GM21360 (cell line): ENCODE results near the gene C13orf46.

Source experiments
- ATAC-seq: cut with Tn5 transposase; IDR thresholded peaks from one replicate; pipeline ENCODE4 v1.9.1; 2021; ENCODE audit warnings: mild to moderate bottlenecking, moderate library complexity; ENCODE audit not compliant: unreplicated experiment

The C13orf46 gene

DNA sequence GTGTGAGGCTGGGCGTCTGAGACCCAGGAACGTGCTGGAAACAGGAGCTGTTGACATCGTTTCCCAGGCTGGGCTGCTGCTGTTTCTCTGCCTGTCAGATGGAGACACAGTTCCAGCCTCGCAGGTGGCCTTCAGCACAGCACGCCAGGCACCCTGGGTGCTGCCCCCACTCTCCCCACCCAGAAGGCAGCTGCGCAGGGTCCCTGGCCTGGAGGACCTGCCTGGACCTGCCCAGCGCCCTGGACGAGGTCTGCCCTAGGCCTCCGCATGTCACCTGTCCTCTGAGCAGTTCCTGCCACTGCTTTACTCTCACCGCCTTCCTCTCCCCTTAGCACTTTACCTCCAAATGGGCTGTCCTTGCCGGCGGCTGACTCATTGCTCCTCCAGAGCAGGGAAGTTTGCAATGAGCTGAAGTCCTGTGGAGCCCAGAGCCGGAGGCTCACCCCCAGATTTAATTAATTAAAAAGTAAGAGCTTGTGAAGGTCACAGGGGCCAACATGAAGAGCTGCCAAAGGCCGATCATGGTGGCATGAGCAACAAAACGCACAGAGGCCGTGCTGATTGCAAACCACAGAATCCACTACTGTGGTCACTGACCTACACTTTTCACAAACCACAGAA is 32.2 kb downstream of the C13orf46 start:
- ATAC-seq, result no peak

GRCh38 chr13:113939944-113940297 is 34.0 kb downstream of the C13orf46 start:
- ATAC-seq, result no peak

- ATAC-seq, result no peak
These were observed 34.5 kb downstream of the C13orf46 start for GRCh38 chr13:113939129-113939943.

DNA sequence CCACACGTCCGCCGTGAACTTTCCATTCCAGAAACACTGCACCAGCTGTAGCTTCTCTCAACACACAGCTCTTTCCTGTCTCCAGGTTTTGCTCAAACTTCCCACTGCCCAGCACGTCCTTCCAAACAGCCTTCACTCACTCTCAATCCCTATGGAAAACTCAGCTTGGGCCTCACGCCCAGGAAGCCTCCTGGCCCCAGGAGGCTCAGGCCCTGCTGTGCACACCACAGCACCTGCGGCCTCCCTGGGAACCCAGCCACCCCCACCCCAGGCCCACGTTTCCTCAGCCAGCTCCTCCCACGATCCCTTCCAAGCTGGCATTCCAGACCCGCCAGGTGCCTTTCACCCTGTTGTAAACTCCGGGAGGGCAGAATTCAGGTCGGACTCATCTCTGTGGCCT is 35.2 kb downstream of the C13orf46 start:
- ATAC-seq, result no peak

- no peak for ATAC-seq
These were observed 35.6 kb downstream of the C13orf46 start for GRCh38 chr13:113938246-113938645.

DNA sequence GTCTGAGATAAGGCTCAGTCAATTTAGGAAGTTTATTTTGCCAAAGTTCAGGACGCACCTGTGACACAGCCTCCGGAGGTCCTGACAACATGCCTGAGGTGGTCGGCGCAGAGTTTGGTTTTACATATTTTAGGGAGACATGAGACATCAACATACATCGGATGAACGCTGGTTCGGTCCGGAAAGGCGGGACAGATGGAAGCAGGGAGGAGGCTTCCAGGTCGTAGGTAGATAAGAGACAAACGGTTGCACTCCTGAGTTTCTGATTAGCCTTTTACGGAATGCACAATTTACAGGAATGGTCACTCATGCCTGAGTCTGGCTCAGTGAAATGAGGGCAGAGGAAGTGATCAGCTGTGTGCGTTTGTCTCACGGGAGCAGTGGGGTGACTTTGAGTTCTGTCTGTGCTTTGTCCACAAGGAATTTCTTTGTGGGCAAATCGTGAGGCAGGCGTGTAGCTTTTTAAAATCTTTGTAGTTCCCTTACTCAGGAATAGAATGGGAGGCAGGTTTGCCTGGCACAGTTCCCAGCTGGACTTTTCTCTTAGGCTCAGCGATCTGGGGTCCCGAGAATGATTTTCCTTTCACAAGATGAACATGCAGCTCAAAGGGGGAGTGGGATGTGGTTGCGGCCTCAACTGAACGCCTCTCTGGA is 36.2 kb downstream of the C13orf46 start:
- no peak for ATAC-seq

DNA sequence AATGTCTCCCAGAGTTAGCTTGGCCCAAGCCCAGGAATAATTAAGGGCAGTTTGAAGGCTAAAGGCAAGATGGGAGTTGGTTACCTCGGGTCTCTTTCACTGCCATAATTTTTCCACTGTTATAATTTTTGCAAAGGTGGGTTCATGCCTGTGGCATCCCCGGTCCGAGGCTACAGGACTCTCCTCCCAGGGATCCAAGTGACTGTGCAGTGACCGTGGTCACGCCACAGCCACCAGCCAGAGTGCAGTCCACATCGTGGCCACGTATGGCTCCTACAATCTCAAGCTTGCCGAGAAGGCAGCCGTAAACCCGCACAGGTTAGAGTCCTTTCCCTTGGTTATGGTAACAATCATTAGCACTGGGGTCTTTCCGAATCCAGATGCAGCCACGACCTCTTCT is 36.8 kb downstream of the C13orf46 start:
- ATAC-seq, result no peak

DNA sequence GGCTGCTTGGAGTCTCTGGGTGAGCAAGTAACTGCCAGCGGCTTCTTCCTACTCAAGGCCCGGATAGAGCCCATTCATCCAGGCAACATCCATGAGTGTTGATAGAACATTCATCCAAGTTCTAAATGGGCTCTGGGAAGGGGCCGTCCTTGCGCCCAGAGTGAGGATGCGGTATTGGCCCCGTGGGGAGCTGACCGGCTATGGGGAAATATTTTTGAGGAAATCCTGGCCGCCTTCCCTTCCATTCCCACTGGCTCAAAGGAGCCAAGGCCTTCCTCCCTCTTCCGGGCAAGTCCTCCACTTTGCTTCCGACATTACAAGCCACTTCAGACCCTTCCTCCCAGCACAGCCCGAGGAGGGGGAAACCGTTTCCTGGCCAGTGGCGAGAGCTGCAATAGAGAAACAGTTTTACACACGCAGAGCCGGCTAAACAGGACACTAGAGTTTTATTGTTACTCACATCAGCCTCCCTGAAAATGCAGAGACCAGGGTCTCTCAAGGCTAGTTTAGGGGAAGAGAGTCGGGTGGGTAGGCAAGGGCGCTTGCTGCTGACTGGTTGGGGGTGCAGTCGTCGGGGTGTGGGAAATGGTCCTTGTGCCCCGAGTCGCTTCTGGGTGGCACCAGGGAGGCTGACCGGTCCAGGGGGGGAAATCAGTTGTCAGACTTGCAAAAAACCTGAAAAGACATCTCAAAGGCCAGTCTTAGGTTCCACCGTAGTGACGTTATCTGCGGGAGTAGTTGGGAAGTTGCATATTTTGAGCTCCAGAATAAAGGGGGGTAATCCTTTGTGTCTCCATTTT is 37.5 kb downstream of the C13orf46 start:
- no peak for ATAC-seq

DNA sequence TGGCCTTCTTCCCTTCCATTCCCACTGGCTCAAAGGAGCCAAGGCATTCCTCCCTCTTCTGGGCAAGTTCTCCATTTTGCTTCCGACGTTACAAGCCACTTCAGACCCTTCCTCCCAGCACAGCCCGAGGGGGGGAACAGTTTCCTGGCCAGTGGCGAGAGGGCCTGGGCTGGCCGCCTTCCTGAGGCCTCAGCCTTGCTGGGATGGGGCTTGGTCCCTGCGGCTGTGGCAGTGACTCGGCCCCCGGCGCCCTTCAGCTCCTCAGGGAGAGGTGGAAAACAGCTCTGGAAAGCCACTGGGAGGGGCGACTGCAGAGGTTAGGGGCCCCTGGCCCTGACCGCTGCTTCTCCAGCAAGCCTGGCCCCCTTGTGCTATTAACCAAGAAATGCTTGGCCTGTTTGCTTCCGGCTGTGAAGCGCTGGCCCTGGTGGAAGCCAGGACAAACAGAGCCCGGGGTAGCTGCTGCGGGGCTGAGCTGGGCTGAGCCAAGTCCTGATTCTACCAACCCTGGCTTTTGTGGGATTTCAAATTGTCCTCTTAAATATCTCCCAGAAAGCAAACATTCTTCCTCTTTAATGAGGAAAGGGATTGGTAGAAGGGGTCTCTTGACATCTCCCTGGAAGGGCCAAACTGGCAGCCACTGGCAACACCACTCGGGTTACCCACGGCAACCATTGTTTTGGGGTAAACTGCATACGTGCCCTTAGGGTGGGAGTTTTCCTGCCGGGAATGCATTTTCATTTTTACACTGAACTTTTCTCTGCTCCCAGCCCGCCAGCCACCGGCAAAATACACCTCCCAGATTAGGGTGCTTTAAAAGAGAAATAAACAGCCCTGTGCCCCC is 38.7 kb downstream of the C13orf46 start:
- ATAC-seq, result no peak

GRCh38 chr13:113934576-113934975 is 39.3 kb downstream of the C13orf46 start:
- no peak for ATAC-seq

DNA sequence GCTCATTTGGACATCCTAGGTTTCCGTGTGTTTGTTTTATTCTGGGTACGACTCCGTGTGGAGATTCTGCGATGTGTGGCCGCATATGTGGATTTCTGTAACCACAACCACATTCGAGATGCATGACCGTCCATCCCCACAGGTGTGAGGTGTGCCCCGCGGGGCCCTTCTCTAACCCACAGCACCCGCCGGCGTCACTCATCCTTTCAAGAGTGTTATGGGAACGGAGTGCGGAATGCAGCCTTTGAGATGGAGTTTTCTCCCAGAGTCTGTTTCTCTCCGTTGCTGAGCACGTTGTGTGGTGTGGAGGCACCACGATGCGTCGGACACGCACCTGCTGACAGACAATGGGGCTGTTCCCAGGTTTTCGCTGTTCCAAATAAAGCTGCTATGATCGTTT is 40.0 kb downstream of the C13orf46 start:
- no peak for ATAC-seq

DNA sequence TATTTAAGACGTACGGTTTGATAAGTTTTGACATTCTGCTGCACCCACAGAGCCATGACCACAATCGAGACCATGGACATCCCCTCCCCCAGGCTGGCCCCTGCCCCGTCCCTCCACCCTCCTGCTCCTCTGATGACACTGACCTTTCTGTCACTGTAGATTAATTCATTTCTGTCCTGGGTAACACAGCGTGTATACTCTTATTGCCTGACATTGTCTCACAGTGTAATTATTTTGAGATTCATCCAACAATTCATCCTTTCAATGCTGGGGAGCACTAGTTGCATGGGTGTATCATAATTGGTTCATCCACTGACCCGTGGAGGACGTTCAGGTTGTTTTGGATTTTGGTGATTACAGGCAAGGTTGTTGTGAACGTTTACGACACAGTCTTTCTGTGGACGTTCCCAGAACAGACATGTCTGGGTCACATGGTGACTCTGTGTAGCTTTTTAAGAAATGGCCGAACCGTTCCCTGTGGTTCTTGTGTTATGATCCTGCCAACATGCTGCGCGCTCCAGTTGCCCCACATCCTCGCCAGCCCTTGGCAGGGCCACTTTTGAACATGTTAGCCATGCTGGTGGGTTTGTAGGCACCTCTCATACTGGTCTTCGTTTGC is 41.9 kb downstream of the C13orf46 start:
- no peak for ATAC-seq

DNA sequence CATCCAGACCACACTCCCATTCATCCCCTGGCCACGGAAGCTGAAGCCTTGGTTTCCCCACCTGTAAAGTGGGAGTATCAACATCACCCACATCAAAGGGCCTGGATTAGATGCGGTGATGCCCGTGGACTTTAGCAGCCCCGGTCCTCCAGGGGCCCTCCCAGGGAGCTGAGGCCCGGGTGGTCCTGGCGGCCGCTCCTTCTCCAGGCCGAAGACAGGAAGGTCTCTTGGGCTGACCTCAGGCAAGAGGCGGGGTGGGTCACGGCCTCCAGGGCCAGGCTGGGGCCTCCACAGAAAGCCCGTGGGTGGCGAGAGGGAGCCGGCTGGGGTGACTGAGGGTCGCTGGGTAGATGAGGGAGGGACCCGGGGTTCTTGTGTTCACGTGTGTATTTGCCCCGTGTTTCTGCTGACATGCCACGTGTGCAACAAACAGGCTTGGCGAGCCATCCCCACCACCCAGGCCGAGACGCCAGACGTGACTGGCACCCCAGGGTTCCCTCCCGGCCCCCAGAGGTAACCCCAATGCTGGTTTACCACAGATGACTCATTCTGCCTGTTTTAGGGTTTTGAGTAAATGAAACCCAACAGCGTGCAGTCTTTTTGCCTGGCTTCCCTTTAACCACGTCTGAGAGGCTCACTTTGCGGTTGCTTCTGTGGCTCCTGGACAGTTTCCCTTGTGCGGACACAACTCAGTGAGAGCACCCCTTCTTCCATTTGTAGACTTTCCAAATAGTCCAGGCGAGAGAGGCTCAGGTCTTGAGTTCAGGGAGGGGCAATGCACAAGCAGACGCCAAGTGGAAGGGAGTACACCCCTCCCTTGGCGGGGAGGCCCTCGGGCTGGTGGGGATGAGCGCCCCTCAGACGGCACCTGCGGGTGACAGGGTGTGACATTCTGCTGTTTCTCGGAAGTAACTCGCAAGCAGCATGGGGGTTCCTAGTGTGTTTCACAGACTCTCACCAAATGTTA is 42.9 kb downstream of the C13orf46 start:
- no peak for ATAC-seq

DNA sequence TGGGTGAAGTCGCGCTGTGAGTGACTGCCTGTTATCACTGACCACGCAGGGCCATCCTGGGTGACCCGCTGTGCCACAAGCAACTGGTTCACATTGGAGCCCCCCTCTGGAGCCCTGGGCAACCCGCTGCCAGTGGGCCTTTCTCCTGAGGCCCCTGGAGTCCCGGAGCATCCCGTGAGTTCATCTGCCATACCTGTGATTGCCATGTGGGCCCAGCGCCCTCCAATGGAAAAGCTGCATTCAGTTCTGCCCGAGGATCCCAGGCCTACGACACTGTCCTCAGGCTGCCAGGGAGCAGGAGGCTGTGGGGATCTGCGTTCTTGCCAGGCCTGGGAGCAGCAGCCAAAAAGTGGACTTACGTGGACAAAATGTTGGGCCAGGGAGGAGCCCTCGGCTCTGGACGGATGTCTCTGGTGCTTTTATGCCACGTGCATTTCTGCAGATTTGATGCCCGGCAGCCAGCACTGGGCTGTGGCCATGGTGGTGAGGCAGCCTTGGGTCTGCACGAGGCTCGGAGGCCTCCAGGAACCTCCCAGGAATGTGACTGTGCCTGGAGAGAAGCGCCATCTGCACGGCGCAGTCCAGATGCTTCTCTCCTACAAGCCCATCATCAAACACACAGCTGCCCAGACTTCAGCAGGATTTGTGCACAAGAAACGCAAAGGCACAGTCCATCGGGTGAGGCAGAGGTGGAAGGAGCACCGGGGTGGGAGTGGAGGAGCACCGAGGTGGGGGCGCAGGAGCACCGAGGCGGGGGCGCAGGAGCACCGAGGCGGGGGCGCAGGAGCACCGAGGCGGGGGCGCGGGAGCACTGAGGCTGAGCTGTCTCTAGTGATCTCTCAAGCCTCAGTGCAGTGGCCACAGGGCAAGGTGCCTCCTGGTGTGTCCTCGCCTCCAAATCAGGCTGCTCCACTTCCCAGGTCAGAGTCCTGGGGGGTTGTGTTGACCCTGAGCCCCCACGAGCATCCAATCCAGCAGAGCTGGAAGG is 44.0 kb downstream of the C13orf46 start:
- no peak for ATAC-seq

GRCh38 chr13:113928685-113929627 is 44.9 kb downstream of the C13orf46 start:
- no peak for ATAC-seq
